Measurements from ENCODE around the gene AURKA.

The AURKA gene

DNA sequence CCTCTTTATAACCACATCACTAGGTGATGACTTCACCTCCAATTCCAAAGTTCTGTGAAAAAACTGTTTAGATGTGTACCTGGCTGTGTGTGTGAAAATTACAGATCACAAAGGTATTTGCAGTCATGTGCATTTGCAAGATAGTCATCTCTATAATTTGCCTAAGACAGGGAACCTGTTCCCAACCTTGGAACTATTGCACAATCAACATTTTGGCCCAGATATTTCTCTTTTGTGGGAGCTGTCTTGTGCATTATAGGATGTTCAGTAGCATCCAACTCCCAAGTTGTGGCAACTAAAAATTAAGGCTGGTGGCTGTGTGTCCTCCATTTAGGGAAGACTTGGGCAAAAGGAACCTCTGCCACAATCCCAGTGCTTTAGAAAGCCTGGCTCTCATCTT is 67.2 kb downstream of the AURKA start:
- CTCF ChIA-PET = no interaction called here
- H3K9me3 ChIP-seq (ENCODE audit: control extremely low read depth in 1 of 5, control insufficient read depth in 4 of 5, insufficient read depth in 2 of 5, low read depth in 1 of 5, low read length in 4 of 5) = no peaks in the 10 kb centered on the region
- DNase-seq = no peak
- H3K4me1 ChIP-seq (ENCODE audit: control extremely low read depth in 1 of 4, control insufficient read depth in 4 of 4, insufficient read depth in 4 of 4, low read length in 3 of 4) = no peaks in the 10 kb centered on the region
- POLR2A ChIA-PET = no interaction called here
- H3K36me3 ChIP-seq (ENCODE audit: control insufficient read depth in 4 of 4, insufficient read depth in 4 of 4, low read length in 3 of 4) = no peaks in the 10 kb centered on the region
- no peak overlapping the region for H3K27ac ChIP-seq (ENCODE audit: insufficient read depth in 1 of 2, low read depth in 1 of 2, low read length in 2 of 2, poor library complexity in 1 of 2, severe bottlenecking in 2 of 2)
- no peak overlapping the region for H3K4me3 ChIP-seq (ENCODE audit: control insufficient read depth in 1 of 7, extremely low read depth in 1 of 7, insufficient read depth in 4 of 7, low read depth in 2 of 7, low read length in 6 of 7)
- peaks cover 0 to 21% (median 1%) of the 10 kb centered on the region in 5 experiments for H3K27me3 ChIP-seq (replicated peaks in 2 of 5; ENCODE audit: control insufficient read depth in 4 of 5, insufficient read depth in 5 of 5, low read length in 4 of 5)

DNA sequence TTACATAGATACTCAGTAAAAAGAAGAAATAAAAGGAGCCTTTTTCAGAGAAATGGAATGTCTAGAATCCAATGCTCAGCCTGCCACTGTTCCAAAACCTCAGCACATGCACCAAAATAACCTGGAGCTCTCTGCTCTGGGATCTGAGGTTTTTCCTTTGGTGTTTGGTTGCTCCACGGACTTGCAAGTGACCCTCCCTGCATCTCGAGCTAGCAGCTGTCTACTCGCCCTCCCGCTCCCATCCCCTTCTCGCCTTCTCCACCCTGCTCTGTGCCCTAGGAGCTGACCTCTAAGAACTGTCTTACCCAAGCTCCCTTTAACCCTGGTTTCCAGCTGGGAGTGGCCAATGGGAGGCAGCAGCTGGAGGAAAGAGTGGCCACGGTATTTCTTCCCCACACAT is 68.4 kb downstream of the AURKA start:
- Histone ChIP-seq H3K27me3 (replicated peaks in 2 of 5; ENCODE audit: control insufficient read depth in 4 of 5, insufficient read depth in 5 of 5, low read length in 4 of 5) (peaks cover 0 to 21% (median 3%) of the 10 kb centered on the region in 5 experiments), H3K9me3 (ENCODE audit: control extremely low read depth in 1 of 5, control insufficient read depth in 4 of 5, insufficient read depth in 2 of 5, low read depth in 1 of 5, low read length in 4 of 5) (no peaks in the 10 kb centered on the region), H3K4me1 (ENCODE audit: control extremely low read depth in 1 of 4, control insufficient read depth in 4 of 4, insufficient read depth in 4 of 4, low read length in 3 of 4) (no peaks in the 10 kb centered on the region), H3K4me3 (ENCODE audit: control insufficient read depth in 1 of 7, extremely low read depth in 1 of 7, insufficient read depth in 4 of 7, low read depth in 2 of 7, low read length in 6 of 7) (no peak overlapping the region), H3K36me3 (ENCODE audit: control insufficient read depth in 4 of 4, insufficient read depth in 4 of 4, low read length in 3 of 4) (no peaks in the 10 kb centered on the region), H3K27ac (ENCODE audit: insufficient read depth in 1 of 2, low read depth in 1 of 2, low read length in 2 of 2, poor library complexity in 1 of 2, severe bottlenecking in 2 of 2) (no peak overlapping the region)
- 61% methylated on average over 3 of the region's 6 CpGs for WGBS (ENCODE audit: insufficient coverage)
- POLR2A ChIA-PET = no interaction called here
- CTCF ChIA-PET = no interaction called here
- no peak for DNase-seq

GRCh38 chr20:56323206-56323605 is 68.8 kb downstream of the AURKA start:
- ChIA-PET CTCF (no interaction called here), POLR2A (no interaction called here)
- Histone ChIP-seq H3K4me1 (ENCODE audit: control extremely low read depth in 1 of 4, control insufficient read depth in 4 of 4, insufficient read depth in 4 of 4, low read length in 3 of 4) (no peaks in the 10 kb centered on the region), H3K4me3 (ENCODE audit: control insufficient read depth in 1 of 7, extremely low read depth in 1 of 7, insufficient read depth in 4 of 7, low read depth in 2 of 7, low read length in 6 of 7) (no peak overlapping the region), H3K9me3 (ENCODE audit: control extremely low read depth in 1 of 5, control insufficient read depth in 4 of 5, insufficient read depth in 2 of 5, low read depth in 1 of 5, low read length in 4 of 5) (no peaks in the 10 kb centered on the region), H3K27ac (ENCODE audit: insufficient read depth in 1 of 2, low read depth in 1 of 2, low read length in 2 of 2, poor library complexity in 1 of 2, severe bottlenecking in 2 of 2) (no peak overlapping the region), H3K27me3 (replicated peaks in 2 of 5; ENCODE audit: control insufficient read depth in 4 of 5, insufficient read depth in 5 of 5, low read length in 4 of 5) (peaks cover 0 to 21% (median 3%) of the 10 kb centered on the region in 5 experiments), H3K36me3 (ENCODE audit: control insufficient read depth in 4 of 4, insufficient read depth in 4 of 4, low read length in 3 of 4) (no peaks in the 10 kb centered on the region)
- DNase-seq = no peak
- WGBS (ENCODE audit: insufficient coverage) = 40% methylated on average over 2 of the region's 2 CpGs

DNA sequence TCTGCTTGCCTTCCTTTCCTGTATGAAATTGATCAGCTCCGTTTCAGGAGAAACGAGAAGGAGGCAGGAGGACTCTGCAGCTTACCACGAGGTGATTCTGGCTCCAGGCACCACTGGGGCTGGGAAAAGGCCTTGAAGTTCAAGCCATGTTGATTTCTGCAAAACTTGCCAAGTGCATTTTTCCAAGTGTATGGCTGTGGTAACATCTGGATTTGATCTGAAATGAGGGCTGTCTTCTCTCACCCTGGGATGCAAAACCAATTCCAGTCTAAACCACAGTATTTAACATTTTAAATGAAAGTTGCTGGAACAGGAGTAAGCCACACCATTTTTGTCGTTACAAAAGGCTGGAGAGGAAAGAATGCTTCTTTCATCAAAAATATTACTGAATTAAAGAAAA is 69.3 kb downstream of the AURKA start:
- no peak for DNase-seq
- no peaks in the 10 kb centered on the region for H3K9me3 ChIP-seq (ENCODE audit: control extremely low read depth in 1 of 5, control insufficient read depth in 4 of 5, insufficient read depth in 2 of 5, low read depth in 1 of 5, low read length in 4 of 5)
- POLR2A ChIA-PET = no interaction called here
- WGBS (ENCODE audit: insufficient coverage) = 47% methylated on average over 3 of the region's 4 CpGs
- H3K4me3 ChIP-seq (ENCODE audit: control insufficient read depth in 1 of 7, extremely low read depth in 1 of 7, insufficient read depth in 4 of 7, low read depth in 2 of 7, low read length in 6 of 7) = no peak overlapping the region
- H3K4me1 ChIP-seq (ENCODE audit: control extremely low read depth in 1 of 4, control insufficient read depth in 4 of 4, insufficient read depth in 4 of 4, low read length in 3 of 4) = no peaks in the 10 kb centered on the region
- H3K27me3 ChIP-seq (replicated peaks in 2 of 5; ENCODE audit: control insufficient read depth in 4 of 5, insufficient read depth in 5 of 5, low read length in 4 of 5) = peaks cover 0 to 21% (median 3%) of the 10 kb centered on the region in 5 experiments
- no peaks in the 10 kb centered on the region for H3K36me3 ChIP-seq (ENCODE audit: control insufficient read depth in 4 of 4, insufficient read depth in 4 of 4, low read length in 3 of 4)
- H3K27ac ChIP-seq (ENCODE audit: insufficient read depth in 1 of 2, low read depth in 1 of 2, low read length in 2 of 2, poor library complexity in 1 of 2, severe bottlenecking in 2 of 2) = no peak overlapping the region
- CTCF ChIA-PET = no interaction called here

Data from common myeloid progenitor, CD34-positive (primary cell).